Renal cortical epithelial cell (primary cell): ENCODE data around the gene MYH15. TPM values are rescaled to one million over a fixed set of nuclear protein-coding genes. Genes with fewer than 3 reads are reported as not detected.
A peak's percentile ranks its signal among the peaks of the same experiment; 100 is the strongest.

Experiments
- DNase-seq: peaks from one replicate; pipeline ENCODE4 v3.0.0-alpha.2; 2011; ENCODE audit warnings: low read depth
- total RNA-seq: library from RNA; depleted of rRNA; stranded (reverse); fragments of >200 nt; gene quantifications from 2 replicates; pipeline ENCODE4 v1.2.3, GENCODE V29; 2014

Gene MYH15
- total RNA-seq, result 0.05 TPM in 1 of 2 replicates, not detected in the other

GRCh38 chr3:108510496-108510895 is at the start of gene MYH15:
Gene MYH15, minus strand, starts transcription at chr3:108510596. Its CDS starts 66 bp downstream, at chr3:108510530.
- no peak for DNase-seq

- no peak for DNase-seq
Observed at GRCh38 chr3:108555966-108556581, 45.7 kb upstream of the MYH15 start.

- peak; percentile 61 for DNase-seq
Observed at GRCh38 chr3:108554913-108555571, 44.6 kb upstream of the MYH15 start.

GRCh38 chr3:108554229-108554628 is 43.8 kb upstream of the MYH15 start:
- DNase-seq, result peak; percentile 49

GRCh38 chr3:108552267-108553159 is 42.1 kb upstream of the MYH15 start:
- peak; percentile 55 for DNase-seq

- no peak for DNase-seq
Observed at GRCh38 chr3:108548886-108549285, 38.5 kb upstream of the MYH15 start.

- DNase-seq, result peak; percentile 24
Observed at GRCh38 chr3:108548304-108548703, 37.9 kb upstream of the MYH15 start.

- DNase-seq, result no peak
Observed at GRCh38 chr3:108546692-108547091, 36.3 kb upstream of the MYH15 start.

- peak; percentile 11 for DNase-seq
Observed at GRCh38 chr3:108546247-108546646, 35.9 kb upstream of the MYH15 start.

- no peak for DNase-seq
Observed at GRCh38 chr3:108538083-108538482, 27.7 kb upstream of the MYH15 start.

- DNase-seq, result no peak
Observed at GRCh38 chr3:108528459-108529252, 18.3 kb upstream of the MYH15 start.

GRCh38 chr3:108527817-108528216 is 17.4 kb upstream of the MYH15 start:
- no peak for DNase-seq

- no peak for DNase-seq
Observed at GRCh38 chr3:108527109-108527508, 16.7 kb upstream of the MYH15 start.

- DNase-seq, result no peak
Observed at GRCh38 chr3:108525971-108526370, 15.6 kb upstream of the MYH15 start.

- no peak for DNase-seq
Observed at GRCh38 chr3:108525256-108525655, 14.9 kb upstream of the MYH15 start.

GRCh38 chr3:108524537-108524936 is 14.1 kb upstream of the MYH15 start:
- peak; percentile 29 for DNase-seq

GRCh38 chr3:108518895-108519294 is 8.5 kb upstream of the MYH15 start:
- DNase-seq, result peak; percentile 15

- no peak for DNase-seq
Observed at GRCh38 chr3:108516881-108517280, 6.5 kb upstream of the MYH15 start.

- DNase-seq, result peak; percentile 33
Observed at GRCh38 chr3:108513961-108514360, 3.6 kb upstream of the MYH15 start.

GRCh38 chr3:108512671-108513070 is 2.3 kb upstream of the MYH15 start:
- DNase-seq, result no peak

GRCh38 chr3:108511490-108511889 is 1.1 kb upstream of the MYH15 start:
- DNase-seq, result peak; percentile 30

- DNase-seq, result no peak
Observed at GRCh38 chr3:108511055-108511454, 659 bp upstream of the MYH15 start.
